ENCODE measurements around the gene AK9.

DNA sequence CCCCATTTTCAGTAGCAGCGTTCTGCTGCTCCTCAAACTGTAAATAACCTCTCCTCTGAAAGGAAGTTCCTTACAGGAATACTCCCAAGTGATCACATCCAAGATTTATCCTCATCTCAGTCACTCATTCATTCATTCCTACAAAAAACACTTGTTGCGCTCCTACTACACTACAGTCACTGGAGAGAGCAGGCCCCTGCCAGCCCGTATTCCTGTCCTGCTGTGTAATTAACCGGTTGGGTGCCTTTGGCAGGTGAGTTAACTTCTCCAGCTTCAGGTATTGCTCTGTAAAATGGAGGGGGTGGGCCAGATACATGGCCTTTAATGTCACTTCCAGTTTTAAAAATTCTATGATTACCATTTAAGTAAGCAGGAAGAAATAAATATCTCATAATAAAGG lies 192.9 kb downstream of the AK9 start:
- no peak for TF ChIP-seq SP1 (IDR thresholded peaks at IDR 0.05; ENCODE audit: low read depth)
- no peak for TF ChIP-seq CEBPB (IDR thresholded peaks at IDR 0.05; ENCODE audit: low read depth)
- TF ChIP-seq POLR2AphosphoS5 (IDR thresholded peaks at IDR 0.05; ENCODE audit: low read depth, low read length), result no peak
- TF ChIP-seq CTCF (IDR thresholded peaks at IDR 0.05 in 2 of 3, conservative IDR thresholded peaks at IDR 0.05 in 1 of 3; ENCODE audit: borderline replicate concordance in 1 of 3, insufficient read depth in 1 of 3, low read depth in 2 of 3, low read length in 2 of 3), result no peak
- TF ChIP-seq POLR2A (IDR thresholded peaks at IDR 0.05; ENCODE audit: borderline replicate concordance, extremely low read depth, insufficient read depth, insufficient read length), result no peak
- TF ChIP-seq FOSL1 (IDR thresholded peaks at IDR 0.05; ENCODE audit: low read depth), result no peak
- TF ChIP-seq EZH2 (IDR thresholded peaks at IDR 0.05), result no peak
